Tibial nerve (tissue), 3 donors: ENCODE data around the gene PAK3.

Experiments
- CTCF ChIP-seq, 5 experiments: fragments of 200-600 bp in 3 of 5; fragments of 450-650 bp in 2 of 5; sonication (generic) in 3 of 5; IDR thresholded peaks; one replicate each; pipeline ENCODE4 v1.5.1; 2016 to 2019; ENCODE audit warnings: antibody characterized with exemption in 5 of 5, mild to moderate bottlenecking in 3 of 5, moderate library complexity in 2 of 5
- POLR2A ChIP-seq, 2 donors: fragments of 450-650 bp; IDR thresholded peaks; one replicate each; pipeline ENCODE4 v1.6.1; 2017; ENCODE audit warnings: antibody characterized with exemption in 2 of 2, mild to moderate bottlenecking in 2 of 2, moderate library complexity in 2 of 2

GRCh38 chrX:111102636-111103035 lies 6.6 kb downstream of the PAK3 start:
- TF ChIP-seq CTCF (IDR thresholded peaks at IDR 0.05) (no peak), POLR2A (IDR thresholded peaks at IDR 0.05) (no peak)
